ENCODE results near the gene MAGI2. TPM values are rescaled to one million over a fixed set of nuclear protein-coding genes. Genes with fewer than 3 reads are reported as not detected.
"Not testable (repeated sequence)": the region's sequence is repeated elsewhere in the genome, so short reads cannot be mapped to it uniquely, and the experiment has no call there.

Gene MAGI2
- total RNA-seq, 1 donor, result 0.42 TPM

- peaks cover 7% of the 10 kb centered on the region for H3K9me3 ChIP-seq (ENCODE audit: low read depth, low read length)
- no peaks in the 10 kb centered on the region for H3K27me3 ChIP-seq (ENCODE audit: insufficient read depth, low read length)
- H3K4me1 ChIP-seq (ENCODE audit: insufficient read depth, low read length), result no peaks in the 10 kb centered on the region
- H3K4me3 ChIP-seq (ENCODE audit: low read length), result no peak overlapping the region
Observed at GRCh38 chr7:78253850-78254725, 1199.4 kb downstream of the MAGI2 start.

GRCh38 chr7:78248867-78249266, 1204.6 kb downstream of the MAGI2 start:
- no peak overlapping the region for H3K4me3 ChIP-seq (ENCODE audit: low read length)
- H3K4me1 ChIP-seq (ENCODE audit: insufficient read depth, low read length), result no peaks in the 10 kb centered on the region
- H3K27me3 ChIP-seq (ENCODE audit: insufficient read depth, low read length), result no peaks in the 10 kb centered on the region
- peaks cover 28% of the 10 kb centered on the region for H3K9me3 ChIP-seq (ENCODE audit: low read depth, low read length)

DNA sequence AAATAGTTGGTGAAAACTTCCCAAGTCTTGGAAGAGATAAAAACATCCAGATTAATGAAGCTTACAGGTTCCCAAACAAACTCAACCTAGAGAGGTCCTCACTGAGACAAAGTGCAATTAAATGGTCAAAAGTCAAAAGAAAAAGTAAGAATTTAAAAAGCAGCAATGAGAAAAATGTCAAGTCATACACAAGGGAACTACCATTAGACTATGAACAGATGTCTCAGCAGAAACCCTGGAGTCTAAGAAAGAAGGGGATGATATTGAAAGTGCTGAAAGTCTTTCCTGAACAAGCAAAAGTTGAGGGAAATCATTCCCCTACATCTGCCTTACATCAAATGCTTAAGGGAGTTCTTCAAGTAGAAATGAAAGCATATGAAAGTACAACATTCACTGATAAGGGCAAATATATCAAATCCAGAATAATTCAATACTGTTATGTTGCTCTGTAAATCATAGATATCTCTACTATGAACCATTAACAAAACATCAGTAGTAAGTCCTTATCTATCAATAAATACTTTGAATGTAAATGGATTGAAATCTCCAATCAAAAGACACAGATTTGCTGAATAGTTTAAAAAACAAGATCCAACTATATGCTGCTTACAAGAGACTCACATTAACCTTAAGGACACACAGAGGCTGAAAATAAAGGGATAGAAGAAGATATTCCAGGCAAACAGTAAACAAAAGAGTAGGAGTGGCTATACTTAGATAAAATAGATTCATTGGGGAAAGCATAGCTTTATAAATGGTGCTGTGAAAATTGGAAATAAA, 1205.4 kb downstream of the MAGI2 start:
- Histone ChIP-seq H3K27me3 (ENCODE audit: insufficient read depth, low read length) (no peaks in the 10 kb centered on the region), H3K4me3 (ENCODE audit: low read length) (no peak overlapping the region), H3K9me3 (ENCODE audit: low read depth, low read length) (peaks cover 28% of the 10 kb centered on the region), H3K4me1 (ENCODE audit: insufficient read depth, low read length) (no peaks in the 10 kb centered on the region)

GRCh38 chr7:78240179-78240578, 1213.3 kb downstream of the MAGI2 start:
- not testable (repeated sequence) for H3K4me3 ChIP-seq (ENCODE audit: low read length); H3K27me3 ChIP-seq (ENCODE audit: insufficient read depth, low read length); H3K4me1 ChIP-seq (ENCODE audit: insufficient read depth, low read length); H3K9me3 ChIP-seq (ENCODE audit: low read depth, low read length)

- H3K4me3 ChIP-seq (ENCODE audit: low read length), result no peak overlapping the region
- no peaks in the 10 kb centered on the region for H3K9me3 ChIP-seq (ENCODE audit: low read depth, low read length)
- H3K4me1 ChIP-seq (ENCODE audit: insufficient read depth, low read length), result no peaks in the 10 kb centered on the region
- no peaks in the 10 kb centered on the region for H3K27me3 ChIP-seq (ENCODE audit: insufficient read depth, low read length)
Observed at GRCh38 chr7:78234634-78235033, 1218.8 kb downstream of the MAGI2 start.

DNA sequence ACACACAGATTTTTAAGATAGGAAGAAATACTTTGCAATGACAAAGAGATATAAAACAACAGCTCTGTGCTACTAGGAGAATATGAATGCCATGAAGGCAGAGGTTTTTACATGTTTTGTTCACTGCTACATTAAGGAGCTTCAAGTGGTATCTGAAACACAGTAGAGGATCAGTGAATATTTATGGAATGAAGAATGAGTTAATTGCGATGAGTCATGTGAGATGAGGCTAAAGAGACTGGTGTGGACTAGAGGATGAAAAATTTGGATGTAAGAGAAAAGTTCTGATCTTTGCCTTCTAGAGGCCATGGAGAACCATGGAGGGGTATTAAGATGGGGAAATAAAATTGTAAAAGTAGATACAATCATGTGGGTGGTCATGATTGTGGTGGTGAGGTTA, 1220.7 kb downstream of the MAGI2 start:
- no peaks in the 10 kb centered on the region for H3K9me3 ChIP-seq (ENCODE audit: low read depth, low read length)
- H3K4me1 ChIP-seq (ENCODE audit: insufficient read depth, low read length), result no peaks in the 10 kb centered on the region
- H3K4me3 ChIP-seq (ENCODE audit: low read length), result no peak overlapping the region

GRCh38 chr7:78226059-78226719, 1227.3 kb downstream of the MAGI2 start:
- Histone ChIP-seq H3K9me3 (ENCODE audit: low read depth, low read length) (no peaks in the 10 kb centered on the region), H3K27me3 (ENCODE audit: insufficient read depth, low read length) (no peaks in the 10 kb centered on the region), H3K4me1 (ENCODE audit: insufficient read depth, low read length) (no peaks in the 10 kb centered on the region), H3K4me3 (ENCODE audit: low read length) (no peak overlapping the region)

More for the DNA sequence above, 1220.7 kb downstream of the MAGI2 start:
- no peaks in the 10 kb centered on the region for H3K27me3 ChIP-seq (ENCODE audit: insufficient read depth, low read length)

DNA sequence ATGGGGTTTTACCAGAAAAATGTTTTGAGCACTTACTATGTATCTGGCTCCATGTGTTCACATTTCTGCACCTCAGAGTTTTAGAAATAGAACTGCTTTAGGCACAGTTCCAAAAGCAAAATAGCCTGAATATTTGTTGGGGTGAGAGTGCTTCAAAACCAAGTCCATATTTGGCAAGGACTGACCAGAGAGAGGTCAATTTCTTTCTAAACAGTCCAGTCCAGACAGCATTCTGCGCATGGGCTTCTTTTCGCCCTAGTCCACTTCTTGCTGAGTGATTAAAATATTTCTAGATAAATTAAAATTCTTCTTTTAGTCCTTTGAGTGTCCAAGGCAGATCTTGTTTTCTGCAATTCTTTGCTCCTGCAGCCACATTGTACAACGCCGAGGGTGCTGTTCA, 1227.9 kb downstream of the MAGI2 start:
- Histone ChIP-seq H3K27me3 (ENCODE audit: insufficient read depth, low read length) (no peaks in the 10 kb centered on the region), H3K9me3 (ENCODE audit: low read depth, low read length) (no peaks in the 10 kb centered on the region), H3K4me3 (ENCODE audit: low read length) (no peak overlapping the region), H3K4me1 (ENCODE audit: insufficient read depth, low read length) (no peaks in the 10 kb centered on the region)

GRCh38 chr7:78224923-78225322, 1228.5 kb downstream of the MAGI2 start:
- no peak overlapping the region for H3K4me3 ChIP-seq (ENCODE audit: low read length)
- H3K9me3 ChIP-seq (ENCODE audit: low read depth, low read length), result no peaks in the 10 kb centered on the region
- no peaks in the 10 kb centered on the region for H3K4me1 ChIP-seq (ENCODE audit: insufficient read depth, low read length)
- no peaks in the 10 kb centered on the region for H3K27me3 ChIP-seq (ENCODE audit: insufficient read depth, low read length)

DNA sequence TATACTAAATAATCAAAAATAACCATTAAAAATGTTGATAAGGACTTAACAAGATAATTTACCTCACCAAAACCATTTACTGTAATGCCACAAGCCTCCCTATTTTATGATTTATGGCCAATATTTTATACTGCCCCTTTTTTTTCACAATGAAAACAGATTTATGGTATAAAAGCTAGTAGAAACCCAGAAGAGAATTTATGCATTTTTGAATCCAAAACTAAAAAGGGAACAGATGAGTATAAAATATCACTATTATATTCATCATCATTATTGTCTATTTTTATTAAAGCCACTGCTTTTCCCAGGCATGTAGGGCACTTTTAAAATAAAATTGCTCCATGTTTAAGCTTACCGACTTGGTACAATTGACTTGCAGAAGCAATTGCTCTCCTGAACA, 1229.9 kb downstream of the MAGI2 start:
- H3K9me3 ChIP-seq (ENCODE audit: low read depth, low read length), result no peaks in the 10 kb centered on the region
- H3K4me3 ChIP-seq (ENCODE audit: low read length), result no peak overlapping the region
- H3K27me3 ChIP-seq (ENCODE audit: insufficient read depth, low read length), result no peaks in the 10 kb centered on the region
- no peaks in the 10 kb centered on the region for H3K4me1 ChIP-seq (ENCODE audit: insufficient read depth, low read length)

DNA sequence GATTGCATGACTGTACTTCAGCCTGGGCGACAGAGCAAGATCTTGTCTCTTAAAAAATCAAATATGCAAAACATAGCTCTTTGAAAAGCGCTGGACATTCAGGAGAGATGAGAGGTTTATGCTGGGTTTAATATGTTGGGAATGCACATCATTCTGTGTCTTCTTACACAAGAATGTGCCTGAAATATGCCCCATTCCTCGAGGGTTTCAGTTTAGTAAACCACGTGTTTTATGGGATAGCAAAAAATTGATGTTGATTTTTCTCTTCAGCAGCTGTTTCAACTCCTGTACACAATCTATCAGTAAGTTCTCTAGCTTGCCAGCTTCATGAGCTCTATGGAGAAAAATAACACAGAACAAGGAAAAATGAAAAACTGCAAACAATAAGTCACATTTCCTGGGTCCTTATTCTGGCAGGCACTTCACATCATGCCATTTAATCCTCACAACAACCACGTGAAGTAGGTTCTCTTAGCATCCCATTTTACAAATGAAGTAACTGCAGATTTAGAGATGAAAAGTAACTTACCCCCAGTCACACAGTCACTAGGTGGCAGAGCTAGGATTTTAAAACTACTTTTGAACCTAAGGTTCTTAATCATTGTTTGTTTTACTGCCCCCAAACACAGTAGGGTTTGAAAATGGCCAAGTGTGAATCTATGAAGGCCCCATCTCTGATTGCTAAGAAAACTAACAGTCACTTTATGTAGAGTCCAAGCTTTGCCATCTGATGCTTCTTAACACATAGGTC, 1231.3 kb downstream of the MAGI2 start:
- Histone ChIP-seq H3K4me1 (ENCODE audit: insufficient read depth, low read length) (no peaks in the 10 kb centered on the region), H3K9me3 (ENCODE audit: low read depth, low read length) (no peaks in the 10 kb centered on the region), H3K27me3 (ENCODE audit: insufficient read depth, low read length) (no peaks in the 10 kb centered on the region), H3K4me3 (ENCODE audit: low read length) (no peak overlapping the region)

- Histone ChIP-seq H3K27me3 (ENCODE audit: insufficient read depth, low read length) (no peaks in the 10 kb centered on the region), H3K9me3 (ENCODE audit: low read depth, low read length) (no peaks in the 10 kb centered on the region), H3K4me1 (ENCODE audit: insufficient read depth, low read length) (no peaks in the 10 kb centered on the region), H3K4me3 (ENCODE audit: low read length) (no peak overlapping the region)
Observed at GRCh38 chr7:78220754-78221153, 1232.7 kb downstream of the MAGI2 start.

GRCh38 chr7:78218876-78219275, 1234.6 kb downstream of the MAGI2 start:
- no peak overlapping the region for H3K4me3 ChIP-seq (ENCODE audit: low read length)
- H3K27me3 ChIP-seq (ENCODE audit: insufficient read depth, low read length), result no peaks in the 10 kb centered on the region
- no peaks in the 10 kb centered on the region for H3K4me1 ChIP-seq (ENCODE audit: insufficient read depth, low read length)
- no peaks in the 10 kb centered on the region for H3K9me3 ChIP-seq (ENCODE audit: low read depth, low read length)

GRCh38 chr7:78218051-78218450, 1235.4 kb downstream of the MAGI2 start:
- H3K4me3 ChIP-seq (ENCODE audit: low read length), result no peak overlapping the region
- no peaks in the 10 kb centered on the region for H3K4me1 ChIP-seq (ENCODE audit: insufficient read depth, low read length)
- no peaks in the 10 kb centered on the region for H3K9me3 ChIP-seq (ENCODE audit: low read depth, low read length)
- H3K27me3 ChIP-seq (ENCODE audit: insufficient read depth, low read length), result no peaks in the 10 kb centered on the region
